NCI-H146 (cell line): ENCODE results near the gene ERC1.

ENCODE experiments used
- DNase-seq: peaks from one replicate; lab custom pipeline; 2025; lab: John Stamatoyannopoulos, UW

The ERC1 gene

DNA sequence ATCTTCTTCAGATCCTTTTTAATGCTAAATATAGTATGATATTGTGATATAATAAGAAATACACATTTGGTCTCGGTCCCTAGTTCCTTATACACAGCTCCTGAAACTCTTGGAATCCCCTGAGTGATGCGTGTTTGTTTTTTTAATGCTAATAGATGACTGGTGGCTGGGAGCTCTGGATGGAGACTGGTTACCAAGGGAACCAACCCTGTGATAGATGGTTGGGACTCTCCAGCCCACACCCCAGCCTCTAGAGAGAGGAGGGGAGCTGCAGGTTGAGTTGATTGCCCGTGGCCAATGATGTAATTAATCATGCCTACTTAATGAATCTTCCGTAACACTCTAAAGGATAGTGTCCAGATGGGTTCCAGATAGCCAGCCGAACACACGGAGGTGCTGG, 462.8 kb downstream of the ERC1 start:
- no peak for DNase-seq

- DNase-seq: no peak
These were observed 465.9 kb downstream of the ERC1 start for GRCh38 chr12:1456885-1457284.

DNA sequence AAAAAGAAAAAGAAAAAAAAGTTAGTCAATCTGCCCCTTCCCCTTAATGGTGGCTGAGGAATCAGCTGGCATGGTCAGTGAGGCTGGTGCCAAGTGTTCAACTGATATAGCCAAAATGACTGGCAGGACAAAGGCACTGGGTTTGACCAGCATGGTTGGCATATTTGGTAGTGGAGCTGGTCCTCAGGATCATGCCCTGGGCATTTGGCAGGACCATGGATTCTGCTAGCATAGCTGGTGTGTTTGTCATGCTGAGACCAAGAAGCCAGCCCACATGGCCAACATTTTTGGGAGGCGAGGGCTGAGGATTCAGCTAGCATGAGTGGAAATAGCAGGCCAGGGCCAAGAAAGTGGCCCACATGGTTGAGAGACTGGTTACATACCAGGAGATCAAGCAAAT, 466.9 kb downstream of the ERC1 start:
- no peak for DNase-seq

- no peak for DNase-seq
These were observed 468.3 kb downstream of the ERC1 start for GRCh38 chr12:1459339-1459738.

- no peak for DNase-seq
These were observed 472.3 kb downstream of the ERC1 start for GRCh38 chr12:1463073-1463905.

- no peak for DNase-seq
These were observed 473.9 kb downstream of the ERC1 start for GRCh38 chr12:1464925-1465324.

DNA sequence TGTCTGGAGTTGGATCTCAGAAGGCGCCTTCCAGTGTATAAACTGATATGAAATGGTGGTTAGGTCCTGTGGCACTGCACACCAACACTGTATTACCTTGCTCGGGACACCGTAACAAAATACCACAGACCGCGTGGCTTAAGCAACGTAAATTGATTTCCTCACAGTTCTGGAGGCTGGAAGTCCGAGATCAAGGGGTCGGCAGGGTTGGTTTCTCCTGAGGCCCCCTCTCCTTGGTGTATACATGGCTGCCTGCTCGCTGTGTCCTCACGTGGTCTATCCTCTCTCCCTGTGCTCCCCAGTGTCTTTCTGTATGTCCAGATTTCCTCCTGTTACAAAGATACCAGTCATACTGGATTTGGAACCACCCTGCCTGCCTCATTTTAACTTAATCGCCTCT, 475.0 kb downstream of the ERC1 start:
- no peak for DNase-seq

DNA sequence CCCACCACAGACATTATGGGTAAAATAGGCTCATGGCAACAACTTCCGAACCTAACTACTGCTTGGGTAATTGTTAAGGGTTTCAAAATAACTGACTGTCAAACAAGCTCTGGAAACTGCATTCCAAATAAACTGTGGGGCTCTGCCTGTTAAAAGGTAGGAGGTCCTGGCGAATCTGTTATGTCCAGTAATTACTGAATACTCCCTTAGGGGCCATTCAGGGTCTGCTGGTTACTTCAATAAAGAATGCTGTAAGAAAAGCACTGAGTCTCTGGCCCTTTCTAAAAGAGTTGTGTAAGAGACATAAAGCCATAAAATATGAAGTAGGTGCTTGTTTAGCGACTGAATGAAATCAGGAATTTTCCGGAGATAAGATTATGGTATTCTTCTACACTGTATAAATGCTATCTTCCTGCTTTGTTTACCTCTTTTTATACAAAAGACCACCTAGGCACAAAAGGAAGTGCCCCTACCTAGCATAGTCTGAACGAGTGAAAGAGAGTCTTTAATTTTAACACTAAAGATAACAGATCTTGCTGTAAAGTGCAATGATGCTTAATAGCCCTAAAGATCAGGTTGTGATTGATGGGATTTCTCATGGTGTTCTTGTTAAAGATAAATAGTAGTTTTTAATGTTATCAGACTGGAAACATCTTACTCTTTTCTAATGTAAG, 475.6 kb downstream of the ERC1 start:
- no peak for DNase-seq

GRCh38 chr12:1467710-1468109, 476.7 kb downstream of the ERC1 start:
- DNase-seq: no peak

DNA sequence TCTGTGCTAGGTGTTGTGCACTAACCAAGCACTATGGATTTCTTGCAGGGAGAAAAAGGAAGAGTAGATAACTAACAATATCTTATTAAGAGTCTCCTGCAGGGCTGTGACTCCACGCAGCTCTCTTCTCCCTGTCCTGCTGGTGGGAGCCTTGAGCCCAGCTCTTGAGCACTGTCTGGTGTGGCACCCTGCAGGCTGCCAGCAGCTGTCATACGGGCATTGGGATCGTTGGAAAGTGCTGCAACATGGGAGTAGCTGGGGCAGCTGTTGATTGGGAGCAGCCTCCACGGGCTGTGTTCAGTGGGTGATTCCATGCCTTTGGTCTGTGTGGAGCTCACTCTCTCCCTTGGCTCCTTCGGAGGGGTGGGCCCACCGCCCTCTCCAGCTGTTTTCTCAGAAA, 478.0 kb downstream of the ERC1 start:
- DNase-seq: no peak

GRCh38 chr12:1470051-1470450, 479.0 kb downstream of the ERC1 start:
- no peak for DNase-seq

DNA sequence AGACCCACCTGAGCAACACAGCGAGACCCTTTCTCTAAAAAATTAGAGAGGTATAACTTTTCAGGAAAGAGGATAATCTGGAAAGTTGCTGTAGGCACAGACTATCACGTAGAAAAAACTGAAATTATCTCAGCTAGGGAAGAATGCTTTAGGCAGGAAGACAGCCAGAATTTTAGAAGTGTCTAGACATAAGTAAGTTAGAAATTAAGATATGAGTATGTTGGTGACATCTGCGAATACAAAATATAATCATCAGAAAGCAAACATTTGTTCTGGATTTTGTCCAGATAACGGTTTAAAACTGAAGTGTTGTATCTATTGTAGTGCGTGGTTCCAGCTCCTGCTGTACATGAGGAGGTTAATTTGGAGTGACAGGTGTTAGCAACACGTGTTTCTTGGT, 480.2 kb downstream of the ERC1 start:
- no peak for DNase-seq

DNA sequence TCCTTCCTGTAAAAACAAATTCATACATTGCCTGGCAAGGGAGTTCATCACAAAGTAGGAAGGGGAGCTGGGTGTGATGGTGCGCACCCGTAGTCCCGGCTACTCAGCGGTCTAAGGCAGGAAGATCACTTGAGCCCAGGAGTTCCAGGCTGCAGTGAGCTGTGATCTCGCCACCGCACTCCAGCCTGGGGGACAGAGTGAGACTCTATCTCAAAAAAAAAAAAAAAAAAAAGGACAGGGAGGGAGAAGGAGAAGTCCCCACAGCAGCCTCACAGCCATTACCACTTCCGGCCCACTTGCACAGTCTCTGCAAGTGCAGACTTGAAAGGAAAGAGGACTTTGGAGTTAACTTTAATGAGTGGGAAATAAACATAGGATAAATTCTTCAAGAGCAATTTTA, 482.4 kb downstream of the ERC1 start:
- no peak for DNase-seq

- DNase-seq: no peak
These were observed 483.1 kb downstream of the ERC1 start for GRCh38 chr12:1474041-1474573.

DNA sequence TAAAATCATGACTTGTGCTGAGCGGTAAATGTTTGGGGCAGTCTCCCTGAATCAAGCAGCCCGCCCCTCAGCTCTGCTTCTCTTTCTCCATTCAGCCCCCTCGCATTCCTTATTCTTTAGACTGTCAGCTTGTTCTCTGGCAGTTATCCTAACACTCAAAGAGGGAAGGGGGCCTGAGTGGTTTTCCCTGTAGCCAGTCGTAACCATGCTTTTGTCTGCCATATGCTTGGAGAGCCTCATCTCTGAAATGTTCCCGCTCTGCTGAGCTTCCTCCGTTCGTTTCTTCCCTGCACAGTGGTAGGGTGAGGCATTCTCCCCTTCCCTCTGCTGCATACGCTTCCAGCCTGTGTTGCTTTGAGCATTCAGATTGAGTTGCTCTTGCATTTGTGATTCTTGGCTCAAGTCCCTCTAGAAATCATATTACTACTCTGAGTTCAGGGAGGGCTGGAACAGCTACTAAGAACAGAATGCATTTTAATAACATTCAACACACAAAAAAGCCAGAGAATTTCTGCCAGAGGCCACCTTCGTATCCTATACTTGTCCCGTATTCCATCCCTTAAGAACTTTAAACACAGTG, 483.6 kb downstream of the ERC1 start:
- no peak for DNase-seq

DNA sequence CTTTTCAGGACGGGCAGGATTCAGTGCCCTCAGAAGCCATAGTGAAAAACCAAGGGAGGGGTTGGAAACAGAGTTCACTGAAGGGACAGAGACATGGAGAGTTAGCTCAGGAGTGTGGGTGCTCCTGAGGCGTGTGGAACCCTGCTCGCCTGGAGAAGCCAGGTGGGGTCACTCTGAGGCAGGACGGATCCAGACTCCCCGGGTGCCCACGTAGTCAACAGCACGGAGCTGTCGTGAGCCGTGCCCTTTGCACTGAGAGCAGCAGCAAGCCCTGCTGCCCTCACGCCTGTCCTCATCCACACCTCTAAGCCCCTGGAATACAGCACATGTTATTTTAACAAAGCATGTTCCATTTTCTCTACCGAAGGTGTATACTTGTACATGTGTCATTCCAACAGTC, 488.6 kb downstream of the ERC1 start:
- DNase-seq: no peak

DNA sequence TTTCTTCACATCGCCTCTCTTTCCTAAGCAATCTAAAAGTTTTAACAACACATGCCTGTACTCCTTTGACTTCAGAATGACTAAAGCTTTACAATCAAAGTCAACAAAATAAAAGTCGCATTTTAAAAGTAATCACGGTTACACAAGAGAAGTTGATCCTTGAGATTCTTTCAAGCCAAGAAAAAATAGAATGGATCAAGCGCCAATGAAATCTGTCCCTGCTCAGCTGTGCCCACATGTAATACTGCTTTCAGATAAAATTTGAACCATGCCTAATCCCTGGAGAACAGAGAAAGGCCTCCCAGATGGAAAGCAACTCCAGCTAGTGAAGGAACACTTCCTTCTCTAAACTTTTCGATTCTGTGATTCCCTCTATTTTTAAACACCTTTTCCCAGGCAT, 490.3 kb downstream of the ERC1 start:
- no peak for DNase-seq

DNA sequence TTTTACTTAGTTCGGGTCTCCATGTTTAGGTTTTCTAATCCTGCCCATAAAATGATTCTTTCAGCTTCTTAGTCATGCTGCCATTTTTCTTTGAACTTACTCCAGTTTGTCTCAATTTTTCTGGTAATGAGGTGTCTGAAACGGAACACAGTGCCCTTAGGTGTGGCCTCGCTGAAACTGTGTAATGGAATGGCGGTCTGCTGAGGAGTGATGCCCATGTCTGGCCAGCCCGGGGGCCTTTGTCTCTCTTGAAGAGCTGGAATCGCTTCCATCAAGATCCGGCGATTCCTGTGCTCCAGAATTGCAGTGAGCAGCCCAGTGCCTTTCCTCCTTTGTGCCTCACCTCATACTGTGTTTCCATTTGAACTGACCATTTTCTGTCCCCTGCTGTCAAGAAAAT, 490.9 kb downstream of the ERC1 start:
- DNase-seq: no peak

- DNase-seq: no peak
These were observed 497.9 kb downstream of the ERC1 start for GRCh38 chr12:1488908-1489381.

GRCh38 chr12:1491983-1492697, 501.1 kb downstream of the ERC1 start:
- DNase-seq: no peak

DNA sequence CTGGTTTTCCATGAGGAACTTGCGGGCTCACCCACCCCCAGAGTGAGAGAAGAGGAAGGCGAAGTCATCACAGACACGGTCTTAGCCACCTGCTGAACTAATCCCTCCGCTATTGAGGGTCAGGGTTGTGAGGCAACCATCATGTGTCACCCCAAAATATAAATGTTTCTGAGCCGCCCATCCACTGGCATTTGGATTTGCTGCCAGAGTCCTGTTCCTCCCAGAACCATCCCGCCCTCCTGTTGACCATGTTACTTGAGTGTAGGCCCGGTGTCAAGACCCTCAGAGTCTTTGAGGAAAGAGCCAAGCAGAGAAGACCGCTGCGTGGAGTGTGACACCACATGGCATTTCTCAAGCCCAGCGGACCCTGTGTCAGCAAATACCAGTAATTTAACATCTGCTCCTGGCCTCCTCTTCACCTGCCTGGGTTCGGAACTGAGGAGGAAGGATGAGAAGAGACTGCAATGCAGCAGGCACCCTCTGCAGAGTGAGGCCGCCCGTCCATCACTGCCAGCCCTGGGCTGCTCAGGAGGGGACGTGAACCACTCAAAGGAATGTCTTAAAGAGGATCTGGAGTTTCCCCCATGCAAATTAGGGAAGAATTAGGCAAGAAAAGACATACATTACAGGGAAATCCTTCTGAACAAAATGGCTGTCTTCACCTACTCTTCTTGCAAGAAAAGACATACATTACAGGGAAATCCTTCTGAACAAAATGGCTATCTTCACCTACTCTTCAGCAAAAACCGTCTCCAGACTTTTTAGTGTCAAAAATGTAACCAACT, 502.9 kb downstream of the ERC1 start:
- DNase-seq: no peak
